Caco-2 (cell line): ENCODE measurements around the gene HIVEP2. TPM values are rescaled to one million over a fixed set of nuclear protein-coding genes. Genes with fewer than 3 reads are reported as not detected.

Source experiments
- BruUV-seq: library from RNA; stranded (reverse); fragments of 400-500 nt; replicated peaks from 2 replicates; lab custom pipeline; 2021; lab: Mats Ljungman, UMichigan
- CTCF ChIA-PET: fragments of 300-600 bp; sonication (Branson Sonifier 250); formaldehyde crosslinking; loops from one replicate; lab custom pipeline; 2022; ENCODE audit warnings: antibody characterized with exemption; lab: Charles Lee
- POLR2A ChIA-PET: fragments of 300-600 bp; sonication (Branson Sonifier 250); formaldehyde crosslinking; loops from one replicate; lab custom pipeline; 2022; ENCODE audit warnings: antibody characterized with exemption; lab: Charles Lee
- DNase-seq, 2 experiments: peaks; one replicate each; pipeline versions ENCODE4 v3.0.0 to v3.0.0-alpha.2; 2020 to 2022
- H3K27me3 ChIP-seq: replicated peaks from 2 replicates; pipeline ENCODE4 v1.6.0; 2011; ENCODE audit warnings: low read length; ENCODE audit not compliant: control insufficient read depth, insufficient read depth
- H3K36me3 ChIP-seq: 2 replicates; pipeline ENCODE4 v1.5.1; 2011; ENCODE audit warnings: low read length; ENCODE audit not compliant: control insufficient read depth, insufficient read depth
- H3K4me1 ChIP-seq: fragments of 250-450 bp; sonication (Bioruptor Pico); 2 replicates; pipeline ENCODE4 v1.5.1; 2020; ENCODE audit warnings: mild to moderate bottlenecking
- H3K4me3 ChIP-seq: 2 replicates; pipeline ENCODE4 v1.5.1; 2011; ENCODE audit warnings: low read depth, mild to moderate bottlenecking, control low read depth, low read length
- H3K9me3 ChIP-seq: fragments of 250-450 bp; sonication (Bioruptor Pico); 2 replicates; pipeline ENCODE4 v1.5.1; 2020; ENCODE audit warnings: mild to moderate bottlenecking, moderate library complexity
- H3K27ac Mint-ChIP-seq: one replicate; pipeline ENCODE4 v1.8.0; 2022; ENCODE audit warnings: mixed read lengths; ENCODE audit not compliant: unreplicated experiment
- H3K27me3 Mint-ChIP-seq: one replicate; pipeline ENCODE4 v1.8.0; 2022; ENCODE audit warnings: mixed read lengths; ENCODE audit not compliant: insufficient read depth, unreplicated experiment
- H3K36me3 Mint-ChIP-seq: one replicate; pipeline ENCODE4 v1.8.0; 2022; ENCODE audit warnings: mild to moderate bottlenecking, mixed read lengths; ENCODE audit not compliant: insufficient read depth, unreplicated experiment
- H3K4me1 Mint-ChIP-seq: one replicate; pipeline ENCODE4 v1.8.0; 2022; ENCODE audit warnings: low read depth, mixed read lengths; ENCODE audit not compliant: unreplicated experiment
- H3K4me3 Mint-ChIP-seq: one replicate; pipeline ENCODE4 v1.8.0; 2022; ENCODE audit warnings: mild to moderate bottlenecking, moderate library complexity, mixed read lengths; ENCODE audit not compliant: unreplicated experiment
- H3K9me3 Mint-ChIP-seq: one replicate; pipeline ENCODE4 v1.8.0; 2022; ENCODE audit warnings: mixed read lengths; ENCODE audit not compliant: unreplicated experiment
- intact Hi-C: fragments of 100-400 bp; cut with micrococcal nuclease; formaldehyde crosslinking; loops from one replicate; pipeline ENCODE4 v1.10.0; 2022; ENCODE audit not compliant: unreplicated experiment
- total RNA-seq: library from RNA; stranded (reverse); gene quantifications from 2 replicates; pipeline ENCODE4 v1.2.3, GENCODE V29; 2022
- TF ChIP-seq, protein P1 (sequence below), 2 experiments: fragments of 200-600 bp in 1 of 2; IDR thresholded peaks; 1 replicate in 1 of 2; 2 replicates in 1 of 2; pipeline versions ENCODE4 v1.5.1 to v1.8.0; 2011 to 2022; ENCODE audit warnings: antibody characterized with exemption in 1 of 2, control low read depth in 1 of 2, inconsistent platforms in 1 of 2, low read depth in 1 of 2, low read length in 1 of 2, mild to moderate bottlenecking in 1 of 2, moderate library complexity in 1 of 2; ENCODE audit not compliant: insufficient read depth in 1 of 2, severe bottlenecking in 1 of 2, unreplicated experiment in 1 of 2

The HIVEP2 gene
- total RNA-seq, 1 experiment from 2014 or later, result 1.0 TPM

DNA sequence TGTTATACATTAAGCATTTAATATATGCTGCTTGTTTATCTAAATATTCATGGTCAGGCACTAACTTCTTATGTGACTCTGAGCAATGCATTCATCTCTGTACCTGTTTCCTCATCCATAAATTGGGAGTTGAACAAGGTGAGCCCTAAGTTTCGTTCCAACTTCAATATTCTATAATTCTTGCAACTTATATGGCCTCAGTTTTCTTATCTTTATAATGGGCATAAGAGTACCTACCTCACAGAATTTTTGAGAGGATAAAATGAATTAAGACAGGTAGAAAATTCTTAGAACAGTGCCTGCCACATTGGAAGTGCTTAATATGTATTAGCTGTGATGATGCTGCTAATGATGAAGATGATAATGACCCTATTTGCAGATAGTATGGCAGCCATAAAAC lies 11.8 kb upstream of the HIVEP2 start:
- Mint-ChIP-seq H3K9me3 (no peaks in the 10 kb centered on the region), H3K27me3 (peaks cover 3% of the 10 kb centered on the region), H3K4me1 (peaks cover 5% of the 10 kb centered on the region), H3K4me3 (no peak overlapping the region), H3K27ac (no peak overlapping the region), H3K36me3 (no peaks in the 10 kb centered on the region)
- TF ChIP-seq, protein P1, sequence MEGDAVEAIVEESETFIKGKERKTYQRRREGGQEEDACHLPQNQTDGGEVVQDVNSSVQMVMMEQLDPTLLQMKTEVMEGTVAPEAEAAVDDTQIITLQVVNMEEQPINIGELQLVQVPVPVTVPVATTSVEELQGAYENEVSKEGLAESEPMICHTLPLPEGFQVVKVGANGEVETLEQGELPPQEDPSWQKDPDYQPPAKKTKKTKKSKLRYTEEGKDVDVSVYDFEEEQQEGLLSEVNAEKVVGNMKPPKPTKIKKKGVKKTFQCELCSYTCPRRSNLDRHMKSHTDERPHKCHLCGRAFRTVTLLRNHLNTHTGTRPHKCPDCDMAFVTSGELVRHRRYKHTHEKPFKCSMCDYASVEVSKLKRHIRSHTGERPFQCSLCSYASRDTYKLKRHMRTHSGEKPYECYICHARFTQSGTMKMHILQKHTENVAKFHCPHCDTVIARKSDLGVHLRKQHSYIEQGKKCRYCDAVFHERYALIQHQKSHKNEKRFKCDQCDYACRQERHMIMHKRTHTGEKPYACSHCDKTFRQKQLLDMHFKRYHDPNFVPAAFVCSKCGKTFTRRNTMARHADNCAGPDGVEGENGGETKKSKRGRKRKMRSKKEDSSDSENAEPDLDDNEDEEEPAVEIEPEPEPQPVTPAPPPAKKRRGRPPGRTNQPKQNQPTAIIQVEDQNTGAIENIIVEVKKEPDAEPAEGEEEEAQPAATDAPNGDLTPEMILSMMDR (IDR thresholded peaks at IDR 0.05; ENCODE audit: insufficient read depth in 1 of 2, low read depth in 1 of 2, low read length in 1 of 2, severe bottlenecking in 1 of 2, unreplicated experiment in 1 of 2), result no peak
- no peaks in the 10 kb centered on the region for H3K4me1 ChIP-seq
- no peak overlapping the region for H3K4me3 ChIP-seq
- H3K9me3 ChIP-seq, result no peaks in the 10 kb centered on the region
- ChIA-PET POLR2A (no interaction called here), CTCF (no interaction called here)
- no peaks in the 10 kb centered on the region for H3K36me3 ChIP-seq
- no peaks in the 10 kb centered on the region for H3K27me3 ChIP-seq
- DNase-seq, result no peak
- intact Hi-C loops, result no loop called here
- no TSS peak for BruUV-seq

DNA sequence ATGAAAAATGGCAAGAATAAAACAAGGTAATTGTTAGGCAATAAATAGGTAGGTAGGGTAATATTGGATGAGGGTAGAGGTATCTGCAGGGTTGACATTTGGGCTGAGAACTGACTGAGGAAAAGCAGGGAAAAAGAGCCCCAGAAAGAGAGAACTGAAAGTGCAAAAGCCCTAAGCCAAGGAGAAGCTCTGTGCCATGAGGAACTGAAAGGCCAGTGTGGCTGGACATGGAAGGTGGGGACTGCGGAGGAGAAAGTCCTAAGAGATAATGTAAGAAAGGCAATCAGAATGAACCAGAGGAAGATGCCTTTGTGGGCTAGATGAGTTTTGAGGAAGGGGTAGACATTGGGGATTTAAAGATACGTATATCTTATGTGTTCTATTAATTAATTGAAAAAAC lies 9.9 kb upstream of the HIVEP2 start:
- CTCF ChIA-PET, result no interaction called here
- intact Hi-C loops, result no loop called here
- H3K9me3 Mint-ChIP-seq, result no peaks in the 10 kb centered on the region
- no peak overlapping the region for H3K4me3 Mint-ChIP-seq
- POLR2A ChIA-PET, result no interaction called here
- H3K27me3 Mint-ChIP-seq, result peaks cover 3% of the 10 kb centered on the region
- H3K4me1 Mint-ChIP-seq, result peaks cover 10% of the 10 kb centered on the region
- TF ChIP-seq, protein P1 (IDR thresholded peaks at IDR 0.05; ENCODE audit: insufficient read depth in 1 of 2, low read depth in 1 of 2, low read length in 1 of 2, severe bottlenecking in 1 of 2, unreplicated experiment in 1 of 2), result no peak
- H3K4me3 ChIP-seq, result no peak overlapping the region
- H3K27ac Mint-ChIP-seq, result no peak overlapping the region
- H3K4me1 ChIP-seq, result no peaks in the 10 kb centered on the region
- no peaks in the 10 kb centered on the region for H3K36me3 Mint-ChIP-seq
- no peak for DNase-seq
- H3K9me3 ChIP-seq, result no peaks in the 10 kb centered on the region
- no peaks in the 10 kb centered on the region for H3K36me3 ChIP-seq
- H3K27me3 ChIP-seq, result no peaks in the 10 kb centered on the region; the same call in 1 of the 2 replicates
- no TSS peak for BruUV-seq

- Histone ChIP-seq H3K4me3 (no peak overlapping the region), H3K4me1 (no peaks in the 10 kb centered on the region), H3K27me3 (no peaks in the 10 kb centered on the region; the same call in 1 of the 2 replicates), H3K36me3 (no peaks in the 10 kb centered on the region), H3K9me3 (no peaks in the 10 kb centered on the region)
- H3K9me3 Mint-ChIP-seq, result no peaks in the 10 kb centered on the region
- TF ChIP-seq, protein P1 (IDR thresholded peaks at IDR 0.05; ENCODE audit: insufficient read depth in 1 of 2, low read depth in 1 of 2, low read length in 1 of 2, severe bottlenecking in 1 of 2, unreplicated experiment in 1 of 2), result no peak
- intact Hi-C loops, result no loop called here
- H3K4me3 Mint-ChIP-seq, result no peak overlapping the region
- ChIA-PET POLR2A (no interaction called here), CTCF (no interaction called here)
- H3K4me1 Mint-ChIP-seq, result peaks cover 10% of the 10 kb centered on the region
- H3K27me3 Mint-ChIP-seq, result peaks cover 3% of the 10 kb centered on the region
- DNase-seq, result no peak
- H3K36me3 Mint-ChIP-seq, result no peaks in the 10 kb centered on the region
- H3K27ac Mint-ChIP-seq, result no peak overlapping the region
- no TSS peak for BruUV-seq
Measured at GRCh38 chr6:142953373-142954273, 8.6 kb upstream of the HIVEP2 start.
